HEK293 (cell line): ENCODE results near the gene MAN1C1.

Source experiments
- CTCF ChIA-PET: fragments of 350-600 bp; formaldehyde crosslinking; extraction: SDS; loops from one replicate; lab custom pipeline; 2021; ENCODE audit warnings: antibody characterized with exemption; lab: Yijun Ruan, JAX
- POLR2A ChIA-PET: fragments of 300-600 bp; formaldehyde crosslinking; extraction: SDS; loops from one replicate; lab custom pipeline; 2020; ENCODE audit warnings: antibody characterized with exemption, inconsistent platforms; lab: Yijun Ruan, JAX
- H3K27ac ChIP-seq: fragments of 200-500 bp; sonication (Bioruptor generic); 2 replicates; pipeline ENCODE4 v1.5.1; 2014; ENCODE audit warnings: low read depth, low read length, control low read depth, inconsistent platforms; ENCODE audit errors: extremely low read depth
- H3K36me3 ChIP-seq, 2 experiments: fragments of 200-500 bp in 1 of 2; sonication (Bioruptor generic) in 1 of 2; 1 replicate in 1 of 2; 2 replicates in 1 of 2; pipeline ENCODE4 v1.5.1; 2014 to 2017; ENCODE audit warnings: inconsistent platforms in 2 of 2, low read length in 2 of 2; ENCODE audit not compliant: control insufficient read depth in 2 of 2, insufficient read depth in 1 of 2
- H3K4me1 ChIP-seq: fragments of 200-500 bp; sonication (Bioruptor generic); 2 replicates; pipeline ENCODE4 v1.5.1; 2014; ENCODE audit warnings: mild to moderate bottlenecking, low read length, inconsistent platforms; ENCODE audit not compliant: control insufficient read depth, insufficient read depth
- H3K4me3 ChIP-seq: 2 replicates; pipeline ENCODE4 v1.5.1; 2011; ENCODE audit warnings: low read depth, mild to moderate bottlenecking, control low read depth, low read length, moderate library complexity
- H3K9me3 ChIP-seq: fragments of 200-500 bp; sonication (Bioruptor generic); 2 replicates; pipeline ENCODE4 v1.5.1; 2014; ENCODE audit warnings: low read depth, low read length, inconsistent platforms; ENCODE audit not compliant: control insufficient read depth, insufficient read depth
- CTCF ChIP-seq: fragments of 450-650 bp; formaldehyde crosslinking; IDR thresholded peaks from 2 replicates; pipeline ENCODE4 v1.5.1; 2016; ENCODE audit warnings: missing biosample characterization, missing genetic modification characterization
- KLF9 ChIP-seq: fragments of 450-650 bp; formaldehyde crosslinking; IDR thresholded peaks from 2 replicates; pipeline ENCODE4 v1.5.1; 2016; ENCODE audit warnings: missing biosample characterization, missing genetic modification characterization, low read depth
- MYNN ChIP-seq: fragments of 450-650 bp; formaldehyde crosslinking; IDR thresholded peaks from 2 replicates; pipeline ENCODE4 v1.5.1; 2016; ENCODE audit warnings: missing biosample characterization, missing genetic modification characterization, borderline replicate concordance
- PATZ1 ChIP-seq: fragments of 450-650 bp; formaldehyde crosslinking; IDR thresholded peaks from 2 replicates; pipeline ENCODE4 v1.5.1; 2016; ENCODE audit warnings: missing biosample characterization, missing genetic modification characterization
- PRDM6 ChIP-seq: fragments of 450-650 bp; formaldehyde crosslinking; IDR thresholded peaks from 2 replicates; pipeline ENCODE4 v1.5.1; 2017; ENCODE audit warnings: missing biosample characterization, missing genetic modification characterization
- SCRT1 ChIP-seq: fragments of 450-650 bp; formaldehyde crosslinking; IDR thresholded peaks from 2 replicates; pipeline ENCODE4 v1.5.1; 2016; ENCODE audit warnings: missing biosample characterization, missing genetic modification characterization, borderline replicate concordance
- SP7 ChIP-seq: fragments of 450-650 bp; formaldehyde crosslinking; IDR thresholded peaks from 2 replicates; pipeline ENCODE4 v1.5.1; 2016; ENCODE audit warnings: missing biosample characterization, missing genetic modification characterization
- ZBTB48 ChIP-seq: fragments of 450-650 bp; formaldehyde crosslinking; IDR thresholded peaks from 2 replicates; pipeline ENCODE4 v1.5.1; 2016; ENCODE audit warnings: missing biosample characterization, missing genetic modification characterization
- ZEB2 ChIP-seq: fragments of 450-650 bp; formaldehyde crosslinking; IDR thresholded peaks from 2 replicates; pipeline ENCODE4 v1.5.1; 2016; ENCODE audit warnings: missing biosample characterization, missing genetic modification characterization
- ZNF121 ChIP-seq: fragments of 450-650 bp; formaldehyde crosslinking; IDR thresholded peaks from 2 replicates; pipeline ENCODE4 v1.5.1; 2016; ENCODE audit warnings: missing biosample characterization, missing genetic modification characterization
- ZNF2 ChIP-seq: fragments of 450-650 bp; formaldehyde crosslinking; IDR thresholded peaks from 2 replicates; pipeline ENCODE4 v1.5.1; 2016; ENCODE audit warnings: missing biosample characterization, missing genetic modification characterization
- ZNF211 ChIP-seq: fragments of 450-650 bp; formaldehyde crosslinking; IDR thresholded peaks from 2 replicates; pipeline ENCODE4 v1.5.1; 2016; ENCODE audit warnings: low read depth, missing biosample characterization, missing genetic modification characterization
- ZNF214 ChIP-seq: fragments of 450-650 bp; formaldehyde crosslinking; IDR thresholded peaks from 2 replicates; pipeline ENCODE4 v1.5.1; 2017; ENCODE audit warnings: missing biosample characterization, mild to moderate bottlenecking, missing genetic modification characterization, borderline replicate concordance
- ZNF248 ChIP-seq: fragments of 450-650 bp; formaldehyde crosslinking; IDR thresholded peaks from 2 replicates; pipeline ENCODE4 v1.5.1; 2017; ENCODE audit warnings: missing biosample characterization, missing genetic modification characterization
- ZNF555 ChIP-seq: fragments of 450-650 bp; formaldehyde crosslinking; conservative IDR thresholded peaks from 2 replicates; pipeline ENCODE4 v1.5.1; 2017; ENCODE audit warnings: missing biosample characterization, mild to moderate bottlenecking, missing genetic modification characterization, inconsistent platforms
- ZNF600 ChIP-seq: fragments of 450-650 bp; formaldehyde crosslinking; IDR thresholded peaks from 2 replicates; pipeline ENCODE4 v1.5.1; 2016; ENCODE audit warnings: missing biosample characterization, missing genetic modification characterization
- ZNF610 ChIP-seq: fragments of 450-650 bp; formaldehyde crosslinking; IDR thresholded peaks from 2 replicates; pipeline ENCODE4 v1.5.1; 2016; ENCODE audit warnings: missing biosample characterization, missing genetic modification characterization, borderline replicate concordance
- ZNF621 ChIP-seq: fragments of 450-650 bp; formaldehyde crosslinking; IDR thresholded peaks from 2 replicates; pipeline ENCODE4 v1.5.1; 2017; ENCODE audit warnings: missing biosample characterization, missing genetic modification characterization
- ZNF654 ChIP-seq: fragments of 450-650 bp; formaldehyde crosslinking; IDR thresholded peaks from 2 replicates; pipeline ENCODE4 v1.5.1; 2016; ENCODE audit warnings: low read depth, missing biosample characterization, missing genetic modification characterization
- ZSCAN16 ChIP-seq: fragments of 450-650 bp; formaldehyde crosslinking; IDR thresholded peaks from 2 replicates; pipeline ENCODE4 v1.5.1; 2016; ENCODE audit warnings: missing biosample characterization, missing genetic modification characterization
- ZSCAN30 ChIP-seq: fragments of 450-650 bp; IDR thresholded peaks from 2 replicates; pipeline ENCODE4 v1.5.1; 2018; ENCODE audit warnings: missing biosample characterization, mild to moderate bottlenecking, missing genetic modification characterization, moderate library complexity
- TF ChIP-seq, protein P1 (sequence below): fragments of 450-650 bp; formaldehyde crosslinking; IDR thresholded peaks from 2 replicates; pipeline ENCODE4 v1.5.1; 2016; ENCODE audit warnings: missing biosample characterization, missing genetic modification characterization

MAN1C1 gene

GRCh38 chr1:25797939-25798338 is 181.3 kb downstream of the MAN1C1 start:
- TF ChIP-seq PATZ1 = peak; percentile 45
- TF ChIP-seq ZNF555 = no peak
- TF ChIP-seq KLF9 (tag by site-specific recombination) = no peak
- TF ChIP-seq, protein P1, sequence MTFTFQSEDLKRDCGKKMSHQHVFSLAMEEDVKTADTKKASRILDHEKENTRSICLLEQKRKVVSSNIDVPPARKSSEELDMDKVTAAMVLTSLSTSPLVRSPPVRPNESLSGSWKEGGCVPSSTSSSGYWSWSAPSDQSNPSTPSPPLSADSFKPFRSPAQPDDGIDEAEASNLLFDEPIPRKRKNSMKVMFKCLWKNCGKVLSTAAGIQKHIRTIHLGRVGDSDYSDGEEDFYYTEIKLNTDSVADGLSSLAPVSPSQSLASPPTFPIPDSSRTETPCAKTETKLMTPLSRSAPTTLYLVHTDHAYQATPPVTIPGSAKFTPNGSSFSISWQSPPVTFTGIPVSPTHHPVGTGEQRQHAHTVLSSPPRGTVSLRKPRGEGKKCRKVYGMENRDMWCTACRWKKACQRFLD (tag by site-specific recombination) = no peak
- TF ChIP-seq MYNN = no peak
- TF ChIP-seq ZSCAN16 (tag by site-specific recombination) = no peak
- TF ChIP-seq ZNF121 = peak; percentile 55; the same call in 1 of the 2 replicates
- no peak for TF ChIP-seq SCRT1
- peak; percentile 71 for TF ChIP-seq CTCF
- peak; percentile 30 for TF ChIP-seq ZNF654 (tag by site-specific recombination)
- no peak for TF ChIP-seq ZNF214 (tag by site-specific recombination)
- no peak for TF ChIP-seq ZEB2 (tag by site-specific recombination)
- TF ChIP-seq ZNF621 (tag by site-specific recombination) = no peak
- TF ChIP-seq ZBTB48 = peak; percentile 51; the same call in 1 of the 2 replicates
- 0 out of 2 replicates have a peak, but pooled peaks have one; percentile 22 for TF ChIP-seq SP7
- TF ChIP-seq ZNF610 (tag by site-specific recombination) = no peak
- peak; percentile 51 for TF ChIP-seq ZNF600 (tag by site-specific recombination)
- no peak for TF ChIP-seq ZNF2 (tag by site-specific recombination)
- no peak for TF ChIP-seq PRDM6 (tag by site-specific recombination)
- TF ChIP-seq ZSCAN30 (tag by site-specific recombination) = 0 out of 2 replicates have a peak, but pooled peaks have one; percentile 18
- TF ChIP-seq ZNF211 (tag by site-specific recombination) = no peak
- no peak for TF ChIP-seq ZNF248 (tag by site-specific recombination)
- Histone ChIP-seq H3K4me3 (no peak overlapping the region), H3K4me1 (peaks cover 2% of the 10 kb centered on the region; the same call in 1 of the 2 replicates), H3K9me3 (no peaks in the 10 kb centered on the region), H3K27ac (no peak overlapping the region), H3K36me3 (peaks cover 0 to 11% of the 10 kb centered on the region in 2 experiments; a peak in 2 of 3 replicates)
- ChIA-PET CTCF (interaction anchor here (0.6 to 3.4 kb wide), 41 partner anchors 8 to 1033 kb away, joined by 3 to 32 read pairs (median 4); partner anchors contain the start of genes MTFR1L and SYF2), POLR2A (interaction anchor here (1.0 kb wide), 1 partner anchor 550 kb away, joined by 3 read pairs; the partner anchor contains the start of gene RSRP1)
